GM18517 (cell line): Measurements from ENCODE around the gene SDC4.

Experiments
- ATAC-seq: cut with Tn5 transposase; IDR thresholded peaks from one replicate; pipeline ENCODE4 v1.9.1; 2021; ENCODE audit warnings: mild to moderate bottlenecking, moderate library complexity; ENCODE audit not compliant: unreplicated experiment

Gene SDC4

GRCh38 chr20:45344168-45344860 lies 3.9 kb downstream of the SDC4 start:
- no peak for ATAC-seq

GRCh38 chr20:45343532-45344167 lies 4.6 kb downstream of the SDC4 start:
- ATAC-seq, result no peak

DNA sequence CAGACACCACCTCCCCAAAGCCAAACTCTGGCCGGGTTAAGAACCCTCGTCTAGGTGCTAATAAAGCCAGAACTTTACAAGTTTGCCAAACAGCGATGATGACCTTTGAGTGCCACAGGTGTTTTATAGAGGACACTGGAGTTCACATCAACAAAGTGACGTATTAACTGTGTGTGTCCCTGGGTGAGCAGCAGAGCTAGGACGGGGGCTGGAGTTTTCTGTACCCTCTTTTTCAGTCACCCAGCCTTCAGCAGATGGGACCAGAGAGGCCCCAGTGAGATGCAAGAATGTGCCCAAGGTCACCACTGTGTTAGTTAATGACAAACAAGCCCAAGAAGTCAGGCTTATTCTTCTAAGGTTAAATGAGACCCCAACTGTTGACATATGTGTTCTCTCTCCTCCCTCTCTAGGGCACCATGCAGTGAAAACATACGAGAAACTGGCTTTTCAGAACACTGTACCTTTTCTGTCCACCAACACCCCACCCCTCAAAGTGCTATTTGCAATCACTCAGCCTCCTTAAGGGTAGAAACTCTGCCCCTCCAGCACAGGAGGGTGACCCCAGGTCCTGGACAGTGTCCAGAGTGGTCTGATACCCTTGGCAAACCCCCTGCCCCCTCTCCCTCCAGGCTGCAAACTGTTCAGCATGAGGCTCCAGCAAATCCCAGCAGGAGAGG lies 5.2 kb downstream of the SDC4 start:
- no peak for ATAC-seq

DNA sequence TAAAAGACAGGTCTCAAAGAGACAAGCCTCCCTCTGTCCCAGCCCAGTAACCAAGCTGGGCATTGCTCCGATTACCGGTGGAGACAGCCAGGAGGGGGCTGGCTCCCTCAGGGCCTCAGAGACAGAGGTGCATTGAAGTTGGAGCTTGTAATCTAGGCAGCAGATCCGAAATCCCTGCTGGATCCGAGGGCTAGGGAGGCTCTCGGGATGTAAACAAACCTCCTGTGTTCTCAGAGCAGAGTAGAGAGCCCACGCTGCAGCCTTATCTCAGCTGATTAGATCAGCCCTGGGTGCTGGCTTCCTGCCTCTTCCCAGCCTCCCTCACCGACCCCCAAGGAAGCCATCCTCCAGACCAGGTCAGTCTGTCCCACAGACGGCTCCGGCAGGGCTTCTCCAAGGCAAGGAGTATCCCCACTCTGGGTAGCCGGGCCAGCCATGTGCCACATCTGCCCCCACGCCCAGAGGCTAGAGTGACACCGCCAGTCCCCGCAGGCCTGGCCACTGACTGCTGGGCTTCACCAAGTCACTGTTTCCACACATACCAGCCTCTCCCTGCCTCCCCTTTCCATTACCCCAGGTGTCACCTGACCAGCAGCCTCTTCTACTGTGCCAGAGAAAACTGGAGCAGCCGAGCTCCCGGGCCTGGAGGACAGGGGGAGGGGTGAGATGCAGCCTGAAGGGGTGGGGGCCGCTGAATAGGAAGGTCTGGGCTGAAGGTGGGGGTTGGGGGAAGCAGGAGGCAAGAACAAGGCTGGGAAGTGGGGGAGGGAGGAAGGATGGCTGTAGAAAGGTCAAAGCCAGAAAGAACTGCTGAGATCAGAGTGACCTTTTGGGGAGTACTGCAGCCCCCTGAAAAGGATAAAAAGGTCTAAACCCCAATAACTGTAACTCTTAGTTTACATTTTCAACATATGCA lies 6.0 kb downstream of the SDC4 start:
- ATAC-seq, result no peak

DNA sequence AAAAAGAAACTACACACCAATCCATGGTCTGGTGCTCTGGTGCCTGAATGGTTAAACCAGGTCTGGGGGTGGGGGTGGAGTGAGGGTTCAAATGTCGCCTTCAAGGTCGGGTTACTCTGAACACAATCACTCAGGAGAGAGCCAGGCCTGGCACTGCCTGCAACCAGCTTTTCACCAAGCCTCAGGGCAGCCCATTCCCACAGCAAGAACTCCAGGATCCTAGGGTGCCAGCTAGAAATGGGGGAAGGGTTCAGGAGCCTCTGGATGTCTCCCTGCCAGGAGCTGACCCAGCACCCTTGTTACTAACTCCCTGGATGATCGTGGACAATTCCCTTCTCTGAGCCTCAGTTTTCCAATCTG lies 6.7 kb downstream of the SDC4 start:
- ATAC-seq, result no peak

- ATAC-seq, result no peak
Measured at GRCh38 chr20:45340951-45341350, 7.3 kb downstream of the SDC4 start.

- no peak for ATAC-seq
Measured at GRCh38 chr20:45340236-45340847, 7.9 kb downstream of the SDC4 start.

DNA sequence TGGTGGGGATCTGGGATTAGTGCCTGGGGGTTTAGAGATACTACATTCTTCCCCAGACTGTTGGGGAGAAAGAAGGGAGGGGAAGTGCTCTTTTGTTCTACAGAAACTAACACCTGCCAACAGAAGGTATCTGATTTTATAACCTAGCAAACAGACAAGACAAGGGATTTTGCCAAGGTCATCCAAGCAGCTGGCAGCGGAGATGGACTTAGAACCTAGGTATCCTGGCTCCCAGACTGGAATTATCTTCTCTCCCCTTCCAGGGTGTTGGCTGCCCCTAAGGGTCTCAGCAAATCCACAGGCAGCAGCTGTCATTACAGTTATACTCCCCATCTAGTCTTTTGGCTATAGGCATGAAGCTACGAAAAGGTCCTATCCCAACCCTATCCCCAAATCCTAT lies 8.4 kb downstream of the SDC4 start:
- no peak for ATAC-seq

DNA sequence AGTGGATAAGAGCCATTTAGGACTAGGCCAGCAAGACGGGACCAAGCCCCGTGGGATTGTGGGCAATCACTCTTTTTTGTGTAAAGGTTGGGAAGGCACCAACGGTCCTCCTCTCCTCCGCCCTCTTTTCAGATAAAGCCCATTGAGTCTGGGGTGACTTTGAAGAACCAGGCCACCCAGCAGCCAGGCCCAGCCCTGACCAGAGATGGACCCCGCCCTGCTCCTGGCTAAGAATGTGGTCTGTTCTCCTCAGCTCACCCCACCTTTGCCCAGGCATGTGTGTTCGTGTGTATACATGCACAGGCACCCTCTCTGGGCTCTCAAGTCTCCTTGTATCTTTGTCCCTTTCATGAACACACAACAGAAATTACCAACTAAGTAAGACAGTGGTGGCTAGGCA lies 9.1 kb downstream of the SDC4 start:
- no peak for ATAC-seq

DNA sequence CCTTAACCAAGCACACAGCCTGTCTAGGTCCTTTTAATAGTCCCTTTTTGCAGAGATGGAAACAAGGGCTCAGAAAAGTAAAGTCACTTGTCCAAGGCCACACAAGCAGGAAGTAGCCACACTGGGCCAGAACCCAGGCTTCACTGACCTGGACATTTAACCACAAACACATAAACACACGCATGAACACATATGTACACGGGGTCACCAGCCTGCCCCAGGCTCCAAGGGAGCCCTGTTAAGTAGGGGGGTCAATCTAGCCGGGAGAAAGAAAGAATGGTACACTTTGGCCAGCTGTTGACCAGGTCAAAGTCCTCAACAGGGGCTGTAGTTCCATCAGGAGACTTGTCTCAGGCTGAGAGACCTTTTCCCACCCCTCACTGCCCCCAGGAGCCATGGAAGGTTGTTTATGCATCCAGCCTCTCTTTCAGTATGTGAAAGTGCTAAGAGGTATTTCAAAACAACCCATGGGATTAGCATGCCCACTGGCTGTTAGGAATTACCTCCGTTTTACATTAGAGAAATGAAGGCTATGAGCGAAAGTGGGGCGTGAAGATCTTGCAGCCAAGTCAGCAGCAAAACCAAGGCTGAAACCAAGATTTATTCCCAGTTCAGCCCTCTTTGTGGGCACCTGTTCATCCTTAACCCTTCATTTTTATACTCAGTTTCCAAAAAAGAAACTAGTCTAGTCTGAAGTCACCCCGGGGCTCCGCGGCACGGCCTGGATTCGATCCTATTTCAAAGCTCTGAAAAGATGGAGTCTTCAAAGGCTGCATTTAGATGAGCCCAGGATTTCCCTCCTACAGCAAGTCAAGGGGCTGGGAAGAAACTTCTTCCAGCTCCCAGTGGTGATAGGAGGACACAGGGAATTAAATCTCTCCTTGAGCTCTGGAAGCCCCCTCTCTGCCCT lies 9.8 kb downstream of the SDC4 start:
- ATAC-seq, result no peak

GRCh38 chr20:45337367-45338120 lies 10.7 kb downstream of the SDC4 start:
- no peak for ATAC-seq

DNA sequence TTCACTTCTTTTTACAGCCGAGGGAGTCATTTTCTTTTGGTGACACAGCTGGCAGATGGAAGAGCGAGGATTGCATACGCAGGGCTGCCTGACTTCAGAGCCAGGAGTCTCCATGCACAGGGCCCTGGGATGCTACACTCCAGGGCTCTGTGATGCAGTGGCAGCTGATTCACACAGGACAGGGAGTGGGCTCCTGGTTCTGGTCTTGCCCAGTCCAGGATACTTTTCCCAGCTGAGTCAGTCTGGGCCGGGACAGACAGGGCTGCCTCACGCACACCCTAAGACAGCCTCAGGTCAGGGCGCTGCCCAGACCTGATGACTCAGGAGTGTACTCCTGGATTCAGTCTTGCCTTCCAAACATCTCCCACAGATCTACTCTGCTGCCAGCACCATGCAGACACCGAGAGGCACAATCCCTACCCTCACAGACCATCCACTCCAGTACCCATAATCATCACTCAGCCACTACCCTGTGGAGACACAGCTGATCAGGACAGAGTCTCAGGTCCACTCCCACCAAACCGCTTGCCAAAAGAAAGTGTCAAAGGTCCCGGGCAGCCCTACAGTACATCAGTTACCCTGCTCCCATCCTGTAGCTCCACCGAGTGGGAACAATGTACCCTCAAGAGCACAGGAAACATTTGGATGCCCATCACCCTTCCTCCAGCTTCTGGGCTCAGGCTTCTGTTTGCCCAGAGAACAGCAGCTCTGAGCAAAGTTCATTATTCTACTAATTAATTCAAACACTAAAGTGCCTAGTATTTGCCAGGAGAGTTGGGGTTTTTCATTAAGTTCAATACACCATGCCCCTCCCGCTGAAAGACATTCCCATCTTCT lies 11.5 kb downstream of the SDC4 start:
- no peak for ATAC-seq

DNA sequence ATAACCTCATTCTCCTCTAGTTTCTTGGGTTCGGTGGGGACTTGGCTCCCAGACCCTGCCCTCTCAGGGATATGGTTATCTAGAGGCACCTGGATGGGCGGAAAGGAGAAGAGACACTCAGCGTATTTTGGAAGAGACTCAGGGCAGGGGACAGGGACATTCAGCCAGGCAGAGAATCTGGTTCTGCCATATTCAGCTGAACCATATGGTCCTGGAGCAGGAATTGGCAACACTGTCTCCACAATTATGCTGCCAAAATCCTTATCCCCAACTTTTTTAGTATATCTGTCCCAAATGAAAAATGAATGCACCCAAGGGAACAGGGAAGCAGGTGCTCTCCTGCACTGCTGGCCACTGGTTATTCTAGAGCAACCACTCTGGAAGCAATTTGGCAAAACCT lies 17.7 kb downstream of the SDC4 start:
- no peak for ATAC-seq

GRCh38 chr20:45329497-45330319 lies 18.5 kb downstream of the SDC4 start:
- no peak for ATAC-seq

GRCh38 chr20:45328451-45328850 lies 19.8 kb downstream of the SDC4 start:
- ATAC-seq, result no peak

- ATAC-seq, result no peak
Measured at GRCh38 chr20:45325371-45325770, 22.9 kb downstream of the SDC4 start.

DNA sequence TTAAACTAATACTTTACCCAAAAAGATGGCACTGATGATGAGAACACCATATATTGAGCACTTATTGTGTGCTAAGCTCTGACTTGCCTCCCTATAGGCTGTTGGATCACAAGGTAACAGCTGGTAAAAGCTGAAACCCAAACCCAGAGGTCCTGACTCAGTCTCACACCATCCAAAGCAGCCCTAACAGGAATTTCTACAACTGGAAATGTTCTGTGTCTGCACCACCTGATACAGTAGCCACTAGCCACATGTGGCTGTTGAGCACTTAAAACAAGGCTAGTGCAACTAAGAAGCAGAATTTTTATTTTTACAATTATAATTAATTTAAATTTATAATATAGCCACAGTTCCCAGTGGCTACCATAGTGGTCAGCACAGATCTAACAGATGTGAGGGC lies 24.5 kb downstream of the SDC4 start:
- no peak for ATAC-seq
